Karpas-422 (cell line): ENCODE results near the gene SLCO1B1. TPM values are rescaled to one million over a fixed set of nuclear protein-coding genes. Genes with fewer than 3 reads are reported as not detected.
A peak's percentile ranks its signal among the peaks of the same experiment; 100 is the strongest.

ENCODE experiments used
- DNase-seq: peaks from one replicate; pipeline ENCODE4 v3.0.0-alpha.2; 2015
- H2AFZ ChIP-seq: fragments of 200-600 bp; sonication (generic); 2 replicates; pipeline ENCODE4 v1.6.1; 2014; ENCODE audit warnings: antibody characterized with exemption, low read length, mixed read lengths
- H3K27ac ChIP-seq: fragments of 200-600 bp; sonication (generic); 2 replicates; pipeline ENCODE4 v1.5.1; 2014; ENCODE audit warnings: mild to moderate bottlenecking, low read length, moderate library complexity
- H3K27me3 ChIP-seq: fragments of 200-600 bp; sonication (generic); 2 replicates; pipeline ENCODE4 v1.6.1; 2014; ENCODE audit warnings: low read length, mixed read lengths
- H3K36me3 ChIP-seq: fragments of 200-600 bp; sonication (generic); 2 replicates; pipeline ENCODE4 v1.6.1; 2014; ENCODE audit warnings: low read length, mixed read lengths; ENCODE audit not compliant: insufficient read depth
- H3K4me1 ChIP-seq: fragments of 200-600 bp; sonication (generic); 2 replicates; pipeline ENCODE4 v1.6.1; 2014; ENCODE audit warnings: mild to moderate bottlenecking, low read length, mixed read lengths
- H3K4me2 ChIP-seq: fragments of 200-600 bp; sonication (generic); 2 replicates; pipeline ENCODE4 v1.6.1; 2014; ENCODE audit warnings: low read length, low read depth, mild to moderate bottlenecking; ENCODE audit not compliant: poor library complexity, severe bottlenecking
- H3K4me3 ChIP-seq: fragments of 200-600 bp; sonication (generic); 2 replicates; pipeline ENCODE4 v1.5.1; 2014; ENCODE audit warnings: mild to moderate bottlenecking, antibody characterized with exemption, low read length, mixed read lengths
- H3K79me2 ChIP-seq: fragments of 200-600 bp; sonication (generic); 2 replicates; pipeline ENCODE4 v1.6.1; 2014; ENCODE audit warnings: mild to moderate bottlenecking, low read length, mixed read lengths
- H3K9ac ChIP-seq: fragments of 200-600 bp; sonication (generic); 2 replicates; pipeline ENCODE4 v1.6.0; 2014; ENCODE audit warnings: low read length
- H3K9me2 ChIP-seq: fragments of 200-600 bp; sonication (generic), shearing (Covaris generic); replicated peaks from 2 replicates; pipeline ENCODE4 v1.6.0; 2014; ENCODE audit warnings: mild to moderate bottlenecking, low read length, moderate library complexity; ENCODE audit not compliant: insufficient read depth
- H3K9me3 ChIP-seq: fragments of 300-700, 200-600 bp; sonication (generic); 2 replicates; pipeline ENCODE4 v1.6.1; 2014; ENCODE audit warnings: low read length, mixed read lengths
- H4K20me1 ChIP-seq: fragments of 200-600 bp; sonication (generic); 2 replicates; pipeline ENCODE4 v1.6.1; 2014; ENCODE audit warnings: mild to moderate bottlenecking, antibody characterized with exemption, low read length, low read depth; ENCODE audit not compliant: insufficient read depth
- total RNA-seq: library from RNA; depleted of rRNA; stranded (reverse); fragments of >200 nt; shearing (Covaris generic); gene quantifications from 2 replicates; pipeline ENCODE4 v1.2.3, GENCODE V29; 2014; ENCODE audit warnings: low replicate concordance

Gene SLCO1B1
- total RNA-seq, 1 experiment from 2014 or later, result not detected

DNA sequence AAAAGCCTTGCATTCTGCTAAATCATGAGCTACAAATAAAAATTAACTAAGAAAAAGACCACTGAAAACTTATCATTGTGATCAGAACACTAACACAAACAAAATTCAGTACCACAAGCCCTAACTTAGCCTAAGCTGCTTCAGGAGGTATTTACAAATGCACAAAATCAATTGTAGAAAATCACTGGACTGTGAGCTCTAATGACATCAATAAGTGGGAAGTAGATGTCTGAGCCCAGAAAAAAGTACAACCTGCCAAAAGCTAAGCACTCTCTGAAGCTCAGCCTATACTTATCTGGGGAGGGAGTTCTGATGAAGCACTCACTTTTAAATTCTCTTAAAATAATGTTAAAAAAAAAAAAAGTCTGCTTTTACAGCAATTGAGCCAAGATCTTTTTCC lies 92.9 kb downstream of the SLCO1B1 start:
- Histone ChIP-seq H3K27me3 (no peaks in the 10 kb centered on the region), H3K9me2 (no peaks in the 10 kb centered on the region; the same call in 1 of the 2 replicates), H3K9me3 (no peaks in the 10 kb centered on the region), H3K4me1 (no peaks in the 10 kb centered on the region), H3K9ac (no peak overlapping the region), H3K36me3 (no peaks in the 10 kb centered on the region), H3K4me2 (no peak overlapping the region), H4K20me1 (no peaks in the 10 kb centered on the region), H2AFZ (no peak overlapping the region), H3K27ac (no peak overlapping the region), H3K4me3 (no peak overlapping the region), H3K79me2 (no peaks in the 10 kb centered on the region)
- DNase-seq, result no peak

DNA sequence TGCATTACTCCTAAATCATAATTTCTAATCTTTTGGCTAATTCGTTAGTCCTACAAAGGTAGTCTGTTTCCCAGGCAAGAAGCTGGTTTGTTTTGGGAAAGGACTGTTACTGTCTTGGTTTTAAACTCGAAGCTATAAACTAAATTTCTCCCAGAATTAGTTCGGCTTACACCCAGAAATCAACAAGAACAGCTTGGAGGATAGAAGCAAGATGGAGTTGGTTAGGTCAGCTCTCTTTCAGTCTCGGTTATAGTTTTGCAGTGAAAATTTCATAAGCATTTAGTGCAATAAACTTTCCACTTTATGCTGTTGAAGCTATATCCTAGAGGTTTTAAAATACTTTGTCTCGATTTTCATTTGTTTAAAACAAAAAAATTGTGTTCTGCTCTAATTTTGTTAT lies 103.4 kb downstream of the SLCO1B1 start:
- H3K27me3 ChIP-seq, result no peaks in the 10 kb centered on the region
- H3K79me2 ChIP-seq, result no peaks in the 10 kb centered on the region
- DNase-seq, result no peak
- H3K4me1 ChIP-seq, result no peaks in the 10 kb centered on the region
- no peaks in the 10 kb centered on the region for H3K9me2 ChIP-seq
- no peak overlapping the region for H3K4me2 ChIP-seq
- H3K4me3 ChIP-seq, result no peak overlapping the region
- H2AFZ ChIP-seq, result no peak overlapping the region
- H3K9me3 ChIP-seq, result no peaks in the 10 kb centered on the region
- no peak overlapping the region for H3K9ac ChIP-seq
- H3K36me3 ChIP-seq, result no peaks in the 10 kb centered on the region
- H3K27ac ChIP-seq, result no peak overlapping the region
- no peaks in the 10 kb centered on the region for H4K20me1 ChIP-seq

DNA sequence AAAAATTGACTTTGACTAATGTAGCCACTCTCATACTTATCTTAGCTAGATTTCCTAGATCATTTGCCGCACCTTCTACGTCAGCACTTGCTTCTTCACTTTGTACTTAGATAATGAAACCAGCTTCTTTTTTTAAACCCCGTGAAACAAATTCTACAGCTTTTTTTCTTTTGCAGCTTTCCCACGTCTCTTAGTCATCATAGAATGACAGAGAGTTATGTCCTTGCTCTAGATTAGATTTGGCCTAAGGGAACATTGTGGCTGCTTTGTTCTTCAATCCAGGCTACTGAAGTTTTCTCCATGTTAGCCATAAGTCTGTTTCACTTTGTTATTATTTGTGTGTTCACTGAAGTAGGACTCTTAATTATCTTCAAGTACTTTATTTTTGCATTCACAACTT lies 108.9 kb downstream of the SLCO1B1 start:
- Histone ChIP-seq H3K9me2 (no peaks in the 10 kb centered on the region), H3K4me3 (no peak overlapping the region), H4K20me1 (no peaks in the 10 kb centered on the region), H3K9ac (no peak overlapping the region), H3K9me3 (no peaks in the 10 kb centered on the region), H3K36me3 (no peaks in the 10 kb centered on the region), H3K27ac (no peak overlapping the region), H3K4me2 (no peak overlapping the region), H3K79me2 (no peaks in the 10 kb centered on the region), H3K27me3 (no peaks in the 10 kb centered on the region), H3K4me1 (no peaks in the 10 kb centered on the region), H2AFZ (no peak overlapping the region)
- no peak for DNase-seq

DNA sequence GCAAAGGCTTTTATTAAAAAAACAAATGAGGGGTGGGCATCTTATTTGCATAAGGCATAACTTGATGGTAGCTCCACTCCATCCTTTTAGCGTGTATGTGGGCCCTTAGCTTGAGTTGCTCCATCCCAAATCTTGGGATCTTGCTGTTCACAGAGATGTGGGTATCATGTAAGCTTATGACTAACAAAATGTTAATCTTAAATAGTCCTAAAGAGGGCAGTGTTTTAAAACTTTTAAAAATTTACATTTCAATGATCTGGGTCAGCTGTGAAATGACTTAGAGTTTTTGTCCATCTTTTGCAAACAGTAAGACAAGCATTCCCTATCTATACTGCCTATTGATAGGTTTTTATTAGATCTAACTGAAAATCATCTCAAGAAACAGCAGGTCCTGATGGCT lies 117.7 kb downstream of the SLCO1B1 start:
- Histone ChIP-seq H3K36me3 (no peaks in the 10 kb centered on the region), H3K79me2 (no peaks in the 10 kb centered on the region), H4K20me1 (no peaks in the 10 kb centered on the region), H3K4me2 (no peak overlapping the region), H3K4me3 (no peak overlapping the region), H3K27ac (no peak overlapping the region), H2AFZ (no peak overlapping the region), H3K9me2 (no peaks in the 10 kb centered on the region), H3K9ac (no peak overlapping the region), H3K9me3 (no peaks in the 10 kb centered on the region), H3K27me3 (no peaks in the 10 kb centered on the region), H3K4me1 (no peaks in the 10 kb centered on the region)
- DNase-seq, result peak; percentile 51

DNA sequence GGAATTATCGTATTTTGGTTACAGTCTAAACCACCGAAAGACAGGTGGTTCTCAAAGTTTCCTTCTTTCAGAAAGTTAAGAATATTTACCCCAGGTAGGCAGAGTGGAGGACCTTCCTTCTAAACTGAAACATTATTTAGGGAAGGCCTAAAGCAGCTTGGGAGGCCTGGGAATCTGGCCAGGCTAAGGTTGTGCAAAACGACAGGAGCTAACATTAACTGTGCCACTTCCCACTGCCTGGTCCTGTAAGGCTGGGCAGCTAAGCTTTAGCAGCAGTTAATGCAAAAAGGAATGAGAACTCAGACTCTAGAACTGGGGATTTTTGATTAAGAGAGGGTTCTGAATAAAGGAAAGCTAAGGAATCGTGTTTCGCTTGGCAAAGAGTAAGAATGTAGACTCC lies 121.1 kb downstream of the SLCO1B1 start:
- Histone ChIP-seq H3K4me1 (no peaks in the 10 kb centered on the region), H2AFZ (no peak overlapping the region), H3K79me2 (no peaks in the 10 kb centered on the region), H3K27me3 (no peaks in the 10 kb centered on the region), H3K9me3 (no peaks in the 10 kb centered on the region), H3K9ac (no peak overlapping the region), H3K4me3 (no peak overlapping the region), H4K20me1 (no peaks in the 10 kb centered on the region), H3K27ac (no peak overlapping the region), H3K36me3 (no peaks in the 10 kb centered on the region), H3K9me2 (no peaks in the 10 kb centered on the region), H3K4me2 (no peak overlapping the region)
- no peak for DNase-seq

DNA sequence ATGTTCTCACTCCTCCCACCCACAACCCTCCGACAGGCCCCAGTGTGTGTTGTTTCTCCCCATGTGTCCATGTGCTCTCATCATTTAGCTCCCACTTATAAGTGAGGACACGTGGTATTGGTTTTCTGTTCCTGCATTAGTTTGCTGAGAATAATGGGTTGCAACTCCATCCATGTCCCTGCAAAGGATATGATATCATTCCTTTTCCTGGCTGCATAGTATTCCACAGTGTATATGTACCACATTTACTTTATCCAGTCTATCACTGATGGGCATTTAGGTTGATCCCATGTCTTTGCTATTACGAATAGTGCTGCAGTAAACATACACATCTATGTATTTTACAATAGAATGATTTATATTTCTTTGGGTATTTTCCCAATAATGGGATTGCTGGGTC lies 126.2 kb downstream of the SLCO1B1 start:
- H3K4me1 ChIP-seq, result no peaks in the 10 kb centered on the region
- H3K4me3 ChIP-seq, result no peak overlapping the region
- no peak overlapping the region for H2AFZ ChIP-seq
- no peak for DNase-seq
- H3K27ac ChIP-seq, result no peak overlapping the region
- no peak overlapping the region for H3K4me2 ChIP-seq
- H3K79me2 ChIP-seq, result no peaks in the 10 kb centered on the region
- no peaks in the 10 kb centered on the region for H3K27me3 ChIP-seq
- no peaks in the 10 kb centered on the region for H4K20me1 ChIP-seq
- H3K9ac ChIP-seq, result no peak overlapping the region
- no peaks in the 10 kb centered on the region for H3K9me3 ChIP-seq
- no peaks in the 10 kb centered on the region for H3K9me2 ChIP-seq
- no peaks in the 10 kb centered on the region for H3K36me3 ChIP-seq

DNA sequence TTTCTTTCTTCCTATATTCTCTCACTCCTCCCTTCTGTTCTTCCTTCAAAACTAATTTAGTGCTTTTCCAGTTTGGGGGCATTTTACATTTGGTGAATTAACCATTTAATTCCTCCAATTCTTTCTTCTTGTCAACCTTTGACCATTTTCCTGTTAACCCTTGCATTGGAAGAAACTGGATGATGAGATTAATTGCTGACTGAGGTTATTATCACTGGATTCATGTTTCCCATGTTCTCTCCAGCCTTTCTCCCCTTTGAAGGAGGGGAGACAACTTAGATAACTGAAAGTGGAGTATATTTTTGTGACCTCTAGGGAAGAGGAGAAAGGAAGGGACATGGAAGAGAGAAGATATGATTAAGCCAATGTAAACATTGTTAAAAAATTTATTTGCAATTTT lies 133.2 kb downstream of the SLCO1B1 start:
- H2AFZ ChIP-seq, result no peak overlapping the region
- no peaks in the 10 kb centered on the region for H3K79me2 ChIP-seq
- no peak overlapping the region for H3K4me2 ChIP-seq
- no peaks in the 10 kb centered on the region for H4K20me1 ChIP-seq
- H3K27me3 ChIP-seq, result 0 out of 2 replicates have a peak, but pooled peaks cover 3% of the 10 kb centered on the region
- no peak overlapping the region for H3K9ac ChIP-seq
- DNase-seq, result no peak
- H3K9me3 ChIP-seq, result no peaks in the 10 kb centered on the region
- H3K4me3 ChIP-seq, result no peak overlapping the region
- no peaks in the 10 kb centered on the region for H3K4me1 ChIP-seq
- H3K27ac ChIP-seq, result no peak overlapping the region
- H3K9me2 ChIP-seq, result no peaks in the 10 kb centered on the region
- no peaks in the 10 kb centered on the region for H3K36me3 ChIP-seq

DNA sequence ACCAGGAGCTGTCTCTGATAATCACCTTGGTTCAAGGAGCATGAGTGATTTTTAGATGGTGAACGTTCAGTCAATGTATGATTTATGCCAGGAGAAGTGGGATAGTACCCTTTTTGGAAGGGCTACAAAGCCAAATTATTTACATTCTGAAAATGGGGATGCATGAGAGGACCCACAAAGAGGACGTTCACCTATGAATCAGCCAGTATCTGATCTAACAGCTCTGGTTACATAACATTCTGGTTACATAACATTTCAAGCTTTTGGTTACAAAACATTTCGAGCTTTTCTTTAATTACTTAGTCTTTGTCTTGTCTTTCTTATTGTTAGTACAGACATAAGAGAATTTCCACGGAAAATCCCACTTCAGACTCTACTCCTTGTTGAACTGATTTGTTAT lies 134.9 kb downstream of the SLCO1B1 start:
- no peaks in the 10 kb centered on the region for H3K9me2 ChIP-seq
- H3K36me3 ChIP-seq, result no peaks in the 10 kb centered on the region
- H3K27ac ChIP-seq, result no peak overlapping the region
- H3K4me3 ChIP-seq, result no peak overlapping the region
- no peaks in the 10 kb centered on the region for H3K9me3 ChIP-seq
- H3K79me2 ChIP-seq, result no peaks in the 10 kb centered on the region
- H4K20me1 ChIP-seq, result no peaks in the 10 kb centered on the region
- DNase-seq, result no peak
- H2AFZ ChIP-seq, result no peak overlapping the region
- 0 out of 2 replicates have a peak, but pooled peaks cover 3% of the 10 kb centered on the region for H3K27me3 ChIP-seq
- H3K4me2 ChIP-seq, result no peak overlapping the region
- H3K4me1 ChIP-seq, result no peaks in the 10 kb centered on the region
- no peak overlapping the region for H3K9ac ChIP-seq

DNA sequence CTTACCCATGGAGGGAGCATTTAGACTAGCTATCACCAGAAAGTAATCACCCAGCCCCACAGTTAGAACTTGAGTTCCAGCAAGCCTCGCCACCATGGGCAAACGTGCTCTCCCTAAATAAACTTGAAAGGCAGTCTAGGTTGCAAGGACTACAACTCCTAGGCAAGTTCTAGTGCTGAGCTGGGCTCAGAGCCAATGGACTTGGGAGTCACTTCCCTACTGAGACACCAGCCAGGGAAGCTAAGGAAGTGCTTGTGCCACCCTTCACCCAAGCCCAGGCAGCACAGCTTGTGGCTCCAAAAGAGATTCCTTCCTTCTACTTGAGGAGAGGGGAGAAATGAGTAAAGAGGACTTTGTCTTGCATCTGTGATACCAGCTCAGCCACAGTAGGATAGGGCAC lies 145.8 kb downstream of the SLCO1B1 start:
- no peak overlapping the region for H3K4me2 ChIP-seq
- no peak for DNase-seq
- H3K27me3 ChIP-seq, result no peaks in the 10 kb centered on the region

More for the DNA sequence above, 145.8 kb downstream of the SLCO1B1 start:
- Histone ChIP-seq H3K9me2 (no peaks in the 10 kb centered on the region), H3K79me2 (no peaks in the 10 kb centered on the region), H2AFZ (no peak overlapping the region), H3K9ac (no peak overlapping the region), H3K36me3 (no peaks in the 10 kb centered on the region), H3K9me3 (no peaks in the 10 kb centered on the region), H3K4me3 (no peak overlapping the region), H3K4me1 (no peaks in the 10 kb centered on the region), H3K27ac (no peak overlapping the region), H4K20me1 (no peaks in the 10 kb centered on the region)
